ENCODE measurements around the gene NTSR1.

DNA sequence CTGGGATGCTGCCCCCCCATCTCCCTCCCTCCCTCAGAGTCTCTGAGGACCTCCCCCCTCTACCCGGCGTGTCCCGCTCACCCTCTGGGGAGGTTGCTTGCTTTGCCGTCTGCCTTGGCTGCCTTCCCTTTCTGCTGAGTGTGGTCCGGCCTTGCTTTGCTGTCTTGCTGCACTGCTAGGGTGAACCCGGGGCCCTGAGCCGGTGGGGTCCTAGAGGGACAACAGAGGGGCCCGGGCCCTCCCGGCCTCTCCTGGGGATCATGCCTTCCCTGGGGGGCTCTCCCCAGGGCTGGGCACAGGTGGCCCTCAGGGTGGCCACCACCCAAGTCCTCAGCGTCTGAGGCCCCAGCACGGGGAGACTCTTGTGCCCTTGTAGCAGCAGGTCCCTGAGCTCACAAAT is 47.0 kb upstream of the NTSR1 start:
- no peak for TF ChIP-seq STAT1 (IDR thresholded peaks at IDR 0.05; ENCODE audit: unreplicated experiment)
- TF ChIP-seq EZH2phosphoT487 (IDR thresholded peaks at IDR 0.05; ENCODE audit: unreplicated experiment), result no peak
- TF ChIP-seq, protein P1, sequence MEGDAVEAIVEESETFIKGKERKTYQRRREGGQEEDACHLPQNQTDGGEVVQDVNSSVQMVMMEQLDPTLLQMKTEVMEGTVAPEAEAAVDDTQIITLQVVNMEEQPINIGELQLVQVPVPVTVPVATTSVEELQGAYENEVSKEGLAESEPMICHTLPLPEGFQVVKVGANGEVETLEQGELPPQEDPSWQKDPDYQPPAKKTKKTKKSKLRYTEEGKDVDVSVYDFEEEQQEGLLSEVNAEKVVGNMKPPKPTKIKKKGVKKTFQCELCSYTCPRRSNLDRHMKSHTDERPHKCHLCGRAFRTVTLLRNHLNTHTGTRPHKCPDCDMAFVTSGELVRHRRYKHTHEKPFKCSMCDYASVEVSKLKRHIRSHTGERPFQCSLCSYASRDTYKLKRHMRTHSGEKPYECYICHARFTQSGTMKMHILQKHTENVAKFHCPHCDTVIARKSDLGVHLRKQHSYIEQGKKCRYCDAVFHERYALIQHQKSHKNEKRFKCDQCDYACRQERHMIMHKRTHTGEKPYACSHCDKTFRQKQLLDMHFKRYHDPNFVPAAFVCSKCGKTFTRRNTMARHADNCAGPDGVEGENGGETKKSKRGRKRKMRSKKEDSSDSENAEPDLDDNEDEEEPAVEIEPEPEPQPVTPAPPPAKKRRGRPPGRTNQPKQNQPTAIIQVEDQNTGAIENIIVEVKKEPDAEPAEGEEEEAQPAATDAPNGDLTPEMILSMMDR (conservative IDR thresholded peaks at IDR 0.05; ENCODE audit: low read depth in 2 of 2), result no peak
- no peak for TF ChIP-seq EZH2 (IDR thresholded peaks at IDR 0.05; ENCODE audit: low read depth, unreplicated experiment)
- TF ChIP-seq POLR2AphosphoS5 (IDR thresholded peaks at IDR 0.05; ENCODE audit: low read depth), result no peak
- TF ChIP-seq CREB1 (CRISPR knock-in tag; IDR thresholded peaks at IDR 0.05; ENCODE audit: low read depth), result no peak
- TF ChIP-seq, protein P2, sequence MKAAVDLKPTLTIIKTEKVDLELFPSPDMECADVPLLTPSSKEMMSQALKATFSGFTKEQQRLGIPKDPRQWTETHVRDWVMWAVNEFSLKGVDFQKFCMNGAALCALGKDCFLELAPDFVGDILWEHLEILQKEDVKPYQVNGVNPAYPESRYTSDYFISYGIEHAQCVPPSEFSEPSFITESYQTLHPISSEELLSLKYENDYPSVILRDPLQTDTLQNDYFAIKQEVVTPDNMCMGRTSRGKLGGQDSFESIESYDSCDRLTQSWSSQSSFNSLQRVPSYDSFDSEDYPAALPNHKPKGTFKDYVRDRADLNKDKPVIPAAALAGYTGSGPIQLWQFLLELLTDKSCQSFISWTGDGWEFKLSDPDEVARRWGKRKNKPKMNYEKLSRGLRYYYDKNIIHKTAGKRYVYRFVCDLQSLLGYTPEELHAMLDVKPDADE (IDR thresholded peaks at IDR 0.05), result no peak
- TF ChIP-seq JUNB (IDR thresholded peaks at IDR 0.05; ENCODE audit: unreplicated experiment), result no peak

Measured in GM23338 (cell line).